Daoy (cell line): ENCODE measurements around the gene PSG2. TPM values are rescaled to one million over a fixed set of nuclear protein-coding genes. Genes with fewer than 3 reads are reported as not detected.
A peak's percentile ranks its signal among the peaks of the same experiment; 100 is the strongest.
"Not testable (repeated sequence)": the region's sequence is repeated elsewhere in the genome, so short reads cannot be mapped to it uniquely, and the experiment has no call there.

Experiments
- DNase-seq: peaks from one replicate; pipeline ENCODE4 v3.0.0-alpha.2; 2015; ENCODE audit warnings: low read depth
- total RNA-seq: library from RNA; depleted of rRNA; stranded (reverse); fragments of >200 nt; shearing (Covaris generic); gene quantifications from 2 replicates; pipeline ENCODE4 v1.2.3, GENCODE V29; 2014; rRNA removed

PSG2 gene
- not detected in 2 replicates for total RNA-seq

DNA sequence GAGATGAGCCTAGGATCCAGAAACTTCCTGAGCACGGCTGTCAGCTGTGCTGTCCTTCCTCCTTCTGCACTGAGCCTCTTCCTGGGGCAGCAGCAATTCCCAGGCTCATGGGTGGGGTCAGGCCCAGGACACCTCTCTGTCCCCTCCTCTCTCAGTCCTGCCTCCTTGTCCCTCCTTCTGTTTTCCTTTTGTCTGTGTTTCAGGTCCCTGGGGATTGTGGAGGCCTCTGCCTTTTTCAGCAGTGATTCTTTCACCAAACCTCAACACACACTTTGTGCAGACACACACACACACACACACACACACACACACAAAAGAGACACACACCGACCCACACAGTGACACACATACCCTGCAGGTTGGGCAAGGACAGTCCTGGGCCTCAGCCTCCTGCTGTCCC is at the start of gene PSG2:
TSS of gene PSG2 (minus strand) at position 101 of the 400 bp plus-strand sequence. CDS start 132 bp downstream, outside the sequence.
- DNase-seq: not testable (repeated sequence)

GRCh38 chr19:43131281-43131842 is 48.9 kb upstream of the PSG2 start:
- DNase-seq: not testable (repeated sequence)

GRCh38 chr19:43129197-43129596 is 46.7 kb upstream of the PSG2 start:
- not testable (repeated sequence) for DNase-seq

GRCh38 chr19:43127336-43127735 is 44.8 kb upstream of the PSG2 start:
- DNase-seq: peak; percentile 6

DNA sequence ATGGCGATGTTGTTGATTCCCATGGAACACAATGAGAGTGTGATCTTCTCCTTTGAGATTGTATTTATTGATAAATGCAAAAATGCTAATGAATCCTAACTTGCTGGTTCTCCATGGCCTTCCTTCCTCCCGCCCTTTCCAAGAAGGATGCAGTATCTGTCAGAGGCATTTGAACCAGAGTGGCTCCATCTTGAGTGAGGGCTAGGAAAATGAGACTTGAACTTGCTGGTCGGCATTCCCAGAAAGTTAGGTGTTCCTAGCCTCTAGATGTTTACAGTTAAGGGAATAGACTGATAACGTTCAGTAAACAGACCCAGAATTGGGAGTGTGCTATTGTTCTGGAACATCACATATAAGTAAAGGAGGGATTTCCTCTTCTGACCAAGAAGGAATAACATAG is 44.2 kb upstream of the PSG2 start:
- DNase-seq: no peak

- DNase-seq: no peak
These were observed 41.9 kb upstream of the PSG2 start for GRCh38 chr19:43124360-43124759.

DNA sequence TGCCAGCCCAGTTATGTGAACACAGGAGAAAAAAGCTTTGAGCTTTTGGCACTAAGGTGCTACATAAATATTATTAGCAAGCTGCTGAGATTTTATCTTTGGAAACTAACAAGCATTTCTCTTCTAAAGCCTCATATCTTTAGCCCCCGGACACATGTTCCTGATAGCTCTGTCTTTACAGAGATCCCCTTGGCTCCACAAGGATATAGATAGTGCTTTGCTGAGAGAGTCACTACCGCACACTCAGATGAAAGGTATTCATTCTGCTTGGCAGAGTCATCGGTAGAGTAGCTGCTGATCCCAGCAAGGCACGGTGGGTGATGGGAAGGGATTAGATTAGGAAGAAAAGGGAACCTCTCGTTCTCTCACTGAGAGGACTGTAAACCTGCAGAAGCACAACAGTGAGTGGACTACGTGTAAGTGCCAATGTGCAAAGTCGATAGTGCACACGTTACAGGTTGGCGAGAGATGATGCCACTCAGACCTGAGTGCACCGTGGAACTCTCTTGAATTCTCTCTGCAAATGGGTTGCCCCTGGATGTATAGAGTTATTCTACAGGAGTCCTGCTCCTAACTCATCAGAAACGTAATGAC is 38.0 kb upstream of the PSG2 start:
- DNase-seq: peak; percentile 78

GRCh38 chr19:43119526-43119925 is 37.0 kb upstream of the PSG2 start:
- not testable (repeated sequence) for DNase-seq

DNA sequence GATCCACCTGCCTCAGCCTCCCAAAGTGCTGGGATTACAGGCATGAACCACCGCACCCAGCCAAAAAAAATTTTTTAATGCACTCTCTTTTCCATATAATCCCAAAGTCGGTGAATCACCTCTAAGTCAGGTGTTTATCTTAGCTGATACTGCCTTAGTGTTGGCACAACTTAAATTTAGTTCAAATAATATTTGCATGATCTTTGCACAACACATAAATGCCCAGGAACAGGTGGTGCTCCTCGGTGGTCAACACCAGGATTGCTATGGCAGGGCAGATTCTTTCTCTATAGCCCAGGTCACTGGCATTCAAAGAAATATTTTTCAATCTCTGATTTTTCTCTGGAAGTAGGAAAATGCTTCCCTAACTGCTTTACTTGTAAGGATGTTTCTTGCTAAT is 33.9 kb upstream of the PSG2 start:
- DNase-seq: not testable (repeated sequence)

DNA sequence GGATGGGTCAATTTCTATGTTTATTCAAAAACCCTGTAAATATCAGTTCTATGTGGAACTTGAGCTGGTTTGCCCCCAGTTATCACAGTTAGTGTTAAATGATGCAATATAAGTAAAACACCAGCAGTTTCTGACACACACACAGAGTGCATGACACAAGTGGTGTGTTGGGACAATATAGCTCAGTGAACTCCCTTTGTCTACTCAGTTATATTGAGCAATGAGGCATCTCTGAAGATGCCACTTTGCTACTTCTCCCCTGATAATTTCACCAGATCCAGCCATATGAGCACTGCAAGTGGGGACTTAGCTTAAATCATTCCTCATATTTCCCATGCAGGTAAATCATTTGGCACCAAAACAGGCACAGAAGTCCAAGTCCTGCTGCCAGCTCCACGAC is 33.0 kb upstream of the PSG2 start:
- not testable (repeated sequence) for DNase-seq

DNA sequence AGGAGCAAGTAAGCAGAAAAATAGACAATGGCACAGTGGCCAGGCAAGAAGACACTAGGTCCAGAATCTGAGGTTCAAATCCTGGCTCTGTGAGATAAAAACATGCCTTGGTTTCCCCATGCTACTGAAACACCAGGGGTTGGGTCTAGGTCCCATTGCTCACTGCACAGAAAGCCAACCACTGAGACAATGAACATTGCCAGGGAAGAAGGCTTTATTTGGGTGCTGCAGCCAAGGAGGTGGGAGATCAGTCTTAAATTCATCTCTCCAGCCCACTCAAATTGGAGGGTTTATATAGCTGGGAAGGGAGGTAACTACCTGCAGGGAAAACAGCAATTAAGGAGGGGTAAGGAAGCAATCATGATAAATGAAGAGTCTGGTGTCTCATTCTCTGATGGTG is 32.6 kb upstream of the PSG2 start:
- not testable (repeated sequence) for DNase-seq

GRCh38 chr19:43114626-43115025 is 32.1 kb upstream of the PSG2 start:
- not testable (repeated sequence) for DNase-seq

DNA sequence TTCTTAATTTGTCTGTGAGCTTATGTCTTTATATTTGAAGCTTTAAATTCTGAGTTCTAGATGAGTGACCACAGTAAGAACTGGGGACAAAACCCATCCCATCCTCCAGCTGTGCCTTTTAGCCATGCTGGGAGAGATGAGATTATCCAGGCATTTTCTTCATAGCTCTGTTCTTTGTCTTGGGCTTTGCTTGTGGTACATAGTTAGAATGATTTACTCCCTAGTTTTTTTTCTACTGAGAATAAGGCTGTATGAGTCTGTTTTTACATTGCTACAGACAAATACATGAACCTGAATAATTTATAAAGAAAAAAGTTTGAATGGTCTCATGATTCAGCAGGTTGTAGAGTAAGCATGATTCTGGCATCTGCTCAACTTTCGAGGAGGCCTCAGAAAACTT is 24.9 kb upstream of the PSG2 start:
- not testable (repeated sequence) for DNase-seq

GRCh38 chr19:43105496-43105895 is 23.0 kb upstream of the PSG2 start:
- no peak for DNase-seq

- DNase-seq: peak; percentile 64
These were observed 21.8 kb upstream of the PSG2 start for GRCh38 chr19:43104215-43104850.

DNA sequence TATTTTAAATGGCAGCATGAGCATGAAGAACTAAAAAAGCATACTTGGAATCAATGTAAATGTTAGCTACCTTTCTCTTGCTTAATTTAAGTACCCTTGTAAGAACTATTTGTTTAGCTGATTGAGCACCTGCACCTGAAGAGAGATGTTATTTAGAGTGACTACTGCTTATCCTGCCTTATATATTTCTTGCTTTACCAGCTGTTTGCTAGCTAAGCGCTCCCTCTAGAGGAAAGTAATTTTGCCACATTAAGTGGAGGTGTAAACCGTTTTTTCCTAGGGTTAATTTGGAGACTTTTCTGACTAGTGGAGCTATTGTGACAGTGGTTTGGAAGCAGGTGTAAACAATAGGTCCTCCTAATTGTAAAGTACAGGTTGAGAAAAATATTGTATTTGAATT is 19.4 kb upstream of the PSG2 start:
- no peak for DNase-seq

DNA sequence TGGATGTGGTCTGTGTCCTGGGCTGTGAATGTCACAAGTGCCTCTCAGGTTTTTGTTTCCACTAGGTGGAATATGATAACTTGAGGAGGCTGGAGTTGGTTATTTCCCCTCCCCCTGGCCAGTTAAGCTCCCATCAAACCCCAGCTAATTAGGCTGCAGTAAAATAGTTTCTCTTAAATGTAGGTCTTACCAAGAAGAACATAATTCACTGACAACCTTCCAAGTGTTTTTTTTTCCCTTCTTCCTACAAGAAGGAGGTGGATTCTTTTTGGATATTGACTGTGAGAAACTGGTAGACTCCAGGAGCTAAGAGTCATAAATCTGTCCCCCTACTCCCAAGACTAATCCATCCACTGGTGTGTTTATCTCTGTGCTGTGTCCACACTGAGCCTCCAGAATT is 15.9 kb upstream of the PSG2 start:
- DNase-seq: not testable (repeated sequence)

GRCh38 chr19:43087702-43088340 is 5.3 kb upstream of the PSG2 start:
- peak; percentile 71 for DNase-seq

DNA sequence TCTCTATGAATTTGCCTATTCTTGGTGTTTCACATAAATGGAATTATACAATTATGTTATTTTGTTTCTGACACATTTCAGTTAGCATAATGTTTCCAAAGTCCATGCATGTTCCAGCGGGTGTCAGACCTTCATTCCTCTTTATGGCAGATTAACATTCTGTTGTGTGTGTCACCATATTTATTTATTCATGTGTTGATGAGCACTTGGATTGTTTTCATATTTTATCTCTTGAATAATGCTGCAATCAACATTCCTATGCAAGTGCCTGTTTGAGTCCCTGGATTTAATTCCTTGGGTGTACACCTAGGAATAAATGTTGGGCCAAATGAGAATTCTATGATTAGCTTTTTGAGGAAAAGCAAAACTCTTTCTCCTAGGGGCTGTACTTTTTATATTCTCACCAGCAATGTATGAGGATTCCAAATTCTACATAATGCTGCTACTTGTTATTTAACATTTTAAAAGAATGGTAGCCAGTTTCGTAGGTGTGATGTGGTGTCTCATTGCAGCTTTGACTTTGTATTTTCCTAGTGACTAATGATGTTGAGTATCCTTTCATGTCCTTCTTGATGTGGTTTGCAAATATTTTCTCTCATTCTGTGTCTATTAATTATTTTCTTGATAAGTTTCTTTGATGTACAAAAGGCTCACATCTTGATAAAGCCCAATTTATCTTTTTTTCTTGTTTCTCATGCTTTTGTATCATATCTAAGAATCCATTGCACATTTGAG is 3.5 kb upstream of the PSG2 start:
- DNase-seq: not testable (repeated sequence)

DNA sequence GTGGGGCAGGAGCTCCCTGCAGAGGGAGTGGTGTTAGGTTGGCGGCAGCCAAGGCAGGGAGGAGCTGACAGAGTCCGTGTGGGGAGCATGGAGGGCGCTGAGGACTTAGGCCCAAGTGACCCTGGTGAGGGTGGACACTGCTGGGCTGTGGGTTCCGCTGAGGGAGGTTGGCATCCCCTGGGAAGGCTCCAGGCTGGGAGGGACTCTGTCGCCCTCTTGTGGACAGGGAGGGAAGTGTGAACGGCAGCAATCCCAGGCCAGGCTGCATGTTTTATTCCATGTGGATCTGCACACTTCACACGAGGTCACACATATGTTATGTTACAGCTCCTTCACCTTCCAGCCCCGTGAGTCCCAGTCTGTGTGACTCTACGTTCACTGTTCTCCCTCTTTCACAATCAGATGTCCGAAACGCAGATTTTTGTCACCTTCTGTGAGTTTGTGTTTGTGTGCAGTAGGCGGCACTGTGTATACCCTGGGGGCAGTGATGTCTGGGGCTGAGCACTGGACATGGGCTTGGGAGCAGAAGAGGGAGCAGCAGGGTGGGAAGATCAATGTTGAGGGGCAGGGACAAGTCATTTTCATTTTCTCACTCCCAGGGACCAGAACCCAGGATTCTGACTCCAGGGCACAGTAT is 1.8 kb upstream of the PSG2 start:
- DNase-seq: peak; percentile 45

DNA sequence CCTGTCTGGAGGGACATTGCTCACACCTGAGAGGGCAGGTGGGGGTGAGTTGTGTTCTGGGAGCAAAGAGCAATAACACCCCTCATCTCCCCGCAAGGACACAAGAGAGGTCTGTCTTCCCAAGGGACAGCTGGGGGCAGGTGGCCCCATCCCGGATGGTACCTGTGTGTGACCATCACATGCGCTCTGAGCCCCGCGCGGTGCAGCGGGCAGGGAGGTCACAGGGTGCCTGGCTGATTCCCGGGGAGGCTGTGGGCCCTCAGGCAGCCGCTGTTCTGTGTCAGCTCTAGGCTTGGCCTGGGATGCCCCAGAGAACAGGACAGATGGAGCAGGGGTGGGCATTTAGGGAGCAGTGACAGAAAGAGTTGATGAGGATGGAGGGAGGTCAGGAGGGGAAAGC is 1.2 kb upstream of the PSG2 start:
- DNase-seq: not testable (repeated sequence)

- peak; percentile 65 for DNase-seq
These were observed 4.2 kb downstream of the PSG2 start for GRCh38 chr19:43078311-43078710.
